NCI-H345 (cell line): ENCODE results near the gene ARMC5.

ENCODE experiments used
- DNase-seq: peaks from one replicate; lab custom pipeline; 2025; lab: John Stamatoyannopoulos, UW

ARMC5 gene

DNA sequence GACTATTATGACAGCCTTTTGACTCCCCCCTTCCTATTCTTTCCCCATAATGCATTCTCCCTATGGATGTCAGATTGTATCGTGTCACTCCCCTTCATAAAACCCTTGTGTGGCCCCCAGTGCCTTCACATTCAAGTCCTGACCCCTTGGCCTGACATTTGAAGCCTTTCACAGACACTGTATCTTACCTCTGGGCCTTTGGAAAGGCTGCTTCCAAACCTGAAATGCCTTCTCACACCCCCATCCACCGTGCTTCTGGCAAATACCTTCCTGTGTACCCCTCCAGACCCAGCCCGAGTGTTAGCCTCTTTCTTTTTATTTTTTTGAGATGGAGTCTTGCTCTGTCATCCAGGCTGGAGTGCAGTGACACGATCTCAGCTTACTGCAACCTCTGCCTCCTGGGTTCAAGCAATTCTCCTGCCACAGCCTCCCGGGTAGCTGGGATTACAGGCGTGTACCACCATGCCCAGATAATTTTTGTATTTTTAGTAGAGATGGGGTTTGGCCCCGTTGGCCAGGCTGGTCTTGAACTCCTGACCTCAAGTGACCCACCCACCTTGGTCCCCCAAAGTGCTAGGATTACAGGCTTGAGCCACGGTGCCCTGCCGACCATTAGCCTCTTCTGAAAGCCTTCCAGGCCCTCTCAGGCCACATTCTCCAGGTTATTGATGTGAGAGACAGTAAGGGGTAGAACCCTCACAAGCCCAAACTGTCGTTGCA lies 2.1 kb downstream of the ARMC5 start:
- no peak for DNase-seq

DNA sequence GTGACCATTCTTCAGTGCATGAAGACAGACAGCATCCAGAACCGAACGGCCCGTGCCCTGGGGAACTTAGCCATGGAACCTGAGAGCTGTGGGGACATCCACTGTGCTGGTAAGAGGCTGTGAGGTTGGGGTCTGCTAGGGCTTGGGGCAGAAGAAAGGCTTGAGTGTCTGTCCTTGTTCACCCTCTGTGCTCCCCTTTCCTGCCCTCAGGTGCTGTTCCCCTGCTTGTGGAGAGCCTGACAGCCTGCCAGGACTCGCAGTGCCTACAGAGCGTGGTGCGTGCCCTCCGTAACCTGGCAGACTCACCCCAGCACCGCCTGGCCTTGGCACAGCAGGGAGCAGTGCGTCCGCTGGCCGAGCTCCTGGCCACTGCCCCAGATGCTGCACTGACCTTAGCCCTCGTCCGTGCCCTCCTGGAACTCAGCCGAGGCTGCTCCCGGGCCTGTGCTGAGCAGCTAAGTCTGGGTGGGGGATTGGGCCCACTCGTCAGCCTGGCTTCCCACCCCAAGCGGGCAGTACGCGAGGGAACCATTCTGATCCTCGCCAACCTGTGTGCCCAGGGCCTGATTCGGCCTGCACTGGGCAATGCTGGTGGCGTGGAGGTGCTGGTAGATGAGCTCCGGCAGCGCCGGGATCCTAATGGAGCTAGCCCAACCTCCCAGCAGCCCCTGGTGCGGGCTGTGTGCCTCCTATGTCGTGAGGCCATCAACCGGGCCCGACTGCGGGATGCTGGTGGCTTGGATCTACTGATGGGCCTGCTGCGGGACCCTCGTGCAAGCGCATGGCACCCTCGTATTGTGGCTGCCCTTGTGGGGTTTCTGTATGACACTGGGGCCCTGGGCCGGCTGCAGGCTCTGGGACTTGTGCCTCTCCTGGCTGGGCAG lies 2.9 kb downstream of the ARMC5 start:
- no peak for DNase-seq

DNA sequence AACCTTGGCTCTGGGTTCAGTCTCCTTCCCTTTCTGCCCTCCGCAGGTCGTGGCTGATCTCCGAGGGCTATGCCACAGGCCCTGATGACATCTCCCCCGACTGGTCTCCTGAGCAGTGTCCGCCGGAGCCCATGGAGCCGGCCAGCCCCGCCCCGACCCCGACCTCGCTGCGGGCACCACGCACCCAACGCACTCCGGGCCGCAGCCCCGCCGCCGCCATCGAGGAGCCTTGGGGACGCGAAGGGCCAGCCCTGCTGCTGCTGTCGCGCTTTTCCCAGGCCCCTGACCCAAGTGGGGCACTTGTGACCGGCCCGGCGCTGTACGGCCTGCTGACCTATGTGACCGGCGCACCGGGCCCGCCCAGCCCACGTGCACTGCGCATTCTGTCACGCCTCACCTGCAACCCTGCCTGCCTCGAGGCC lies 5.1 kb downstream of the ARMC5 start:
- DNase-seq, result no peak

DNA sequence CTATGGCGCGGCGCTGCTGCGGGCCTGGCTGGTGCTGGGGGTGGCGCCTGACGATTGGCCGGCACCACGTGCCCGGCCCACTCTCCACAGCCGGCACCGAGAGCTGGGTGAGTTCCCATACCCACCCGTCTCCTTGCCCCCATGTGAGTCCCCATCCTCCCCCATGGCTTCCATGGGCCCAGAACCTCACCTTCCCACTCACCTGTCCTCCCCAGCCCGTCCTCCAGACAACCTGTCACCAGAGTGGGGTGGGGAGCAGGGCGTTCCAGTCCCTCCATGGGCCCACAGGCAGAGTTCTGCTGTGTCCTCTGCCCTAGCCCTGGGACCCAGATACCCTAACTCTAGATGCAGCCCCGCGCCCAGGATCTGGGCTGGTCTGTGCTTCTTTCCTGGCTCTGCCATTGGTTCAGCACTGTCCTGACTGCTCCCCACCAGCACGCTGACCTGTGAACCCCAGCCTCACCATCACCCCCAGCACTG lies 5.5 kb downstream of the ARMC5 start:
- DNase-seq, result no peak

GRCh38 chr16:31465788-31466370 lies 6.6 kb downstream of the ARMC5 start:
- DNase-seq, result no peak

DNA sequence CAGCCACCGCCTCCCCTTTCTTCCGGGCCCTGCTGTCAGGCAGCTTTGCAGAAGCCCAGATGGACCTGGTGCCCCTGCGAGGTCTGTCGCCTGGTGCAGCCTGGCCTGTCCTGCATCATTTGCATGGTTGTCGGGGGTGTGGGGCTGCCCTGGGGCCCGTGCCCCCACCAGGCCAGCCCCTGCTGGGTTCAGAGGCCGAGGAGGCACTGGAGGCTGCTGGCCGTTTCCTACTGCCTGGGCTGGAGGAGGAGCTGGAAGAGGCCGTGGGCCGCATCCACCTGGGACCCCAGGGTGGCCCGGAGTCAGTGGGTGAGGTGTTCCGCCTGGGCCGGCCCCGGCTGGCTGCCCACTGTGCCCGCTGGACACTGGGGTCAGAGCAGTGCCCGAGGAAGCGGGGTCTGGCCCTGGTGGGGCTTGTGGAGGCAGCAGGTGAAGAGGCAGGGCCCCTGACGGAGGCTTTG lies 7.1 kb downstream of the ARMC5 start:
- no peak for DNase-seq

DNA sequence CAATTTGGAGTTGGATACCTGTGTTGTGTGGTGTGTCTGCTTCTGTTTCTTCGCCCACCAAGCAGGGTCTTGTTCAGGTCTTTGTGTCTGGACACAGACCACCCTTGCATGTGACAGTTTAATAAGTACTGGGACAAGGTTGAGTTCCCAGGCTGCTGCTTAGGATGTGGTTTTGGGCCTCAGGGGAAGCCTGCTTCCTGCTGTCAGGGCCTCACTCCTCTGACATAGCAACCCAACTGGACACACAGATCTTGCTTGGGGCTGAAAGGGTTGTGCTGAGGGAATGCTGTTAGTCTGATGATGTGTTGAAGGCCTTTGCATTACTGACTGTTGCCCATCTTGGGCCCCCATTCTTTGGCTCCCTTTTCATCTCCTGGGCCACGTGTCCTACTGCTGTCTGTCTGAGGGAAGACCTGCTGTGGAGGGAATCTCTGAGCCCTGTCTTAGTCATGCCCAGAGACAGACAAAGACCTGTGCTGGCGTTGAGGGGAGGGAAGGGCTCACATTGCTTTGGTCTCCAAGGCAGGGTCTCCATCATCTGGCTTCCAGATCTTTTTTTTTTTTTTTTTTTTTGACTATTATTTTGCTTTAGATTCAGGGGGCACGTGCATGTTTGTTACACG lies 8.0 kb downstream of the ARMC5 start:
- DNase-seq, result no peak

- DNase-seq, result no peak
These were observed 8.6 kb downstream of the ARMC5 start for GRCh38 chr16:31467858-31468257.

GRCh38 chr16:31470615-31471014 lies 11.3 kb downstream of the ARMC5 start:
- DNase-seq, result no peak

GRCh38 chr16:31471241-31471874 lies 12.1 kb downstream of the ARMC5 start:
- no peak for DNase-seq

- DNase-seq, result peak; percentile 16
These were observed 12.8 kb downstream of the ARMC5 start, which contains the start of gene TGFB1I1 for GRCh38 chr16:31471875-31472708. Gene TGFB1I1, plus strand, starts transcription at chr16:31472152. Its CDS starts 37 bp downstream, at chr16:31472189.

DNA sequence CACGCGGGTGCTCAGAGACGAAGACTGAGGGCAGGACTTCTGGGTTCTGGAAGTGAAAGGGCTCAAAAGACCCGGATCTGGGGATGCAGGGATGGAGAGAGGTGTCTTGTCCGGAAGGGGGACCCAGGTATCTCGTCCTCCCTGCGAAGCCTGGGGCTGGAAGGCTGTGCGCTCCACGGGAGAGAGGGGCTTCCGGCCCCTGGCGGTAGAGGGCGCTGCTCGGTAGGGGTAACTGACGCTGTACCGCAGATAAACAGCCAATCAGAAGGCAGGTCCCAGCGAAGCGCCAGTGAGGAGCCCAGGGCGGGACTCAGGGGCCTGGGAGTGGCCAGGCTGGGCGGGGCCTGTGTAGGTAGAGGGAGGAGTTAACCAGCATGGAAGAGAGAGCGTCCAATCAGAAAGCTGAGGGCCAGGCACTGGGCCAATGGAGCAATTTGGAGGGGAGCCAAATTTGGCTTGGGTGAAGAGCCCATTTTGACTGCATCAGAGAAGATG lies 13.5 kb downstream of the ARMC5 start:
- peak; percentile 90 for DNase-seq

DNA sequence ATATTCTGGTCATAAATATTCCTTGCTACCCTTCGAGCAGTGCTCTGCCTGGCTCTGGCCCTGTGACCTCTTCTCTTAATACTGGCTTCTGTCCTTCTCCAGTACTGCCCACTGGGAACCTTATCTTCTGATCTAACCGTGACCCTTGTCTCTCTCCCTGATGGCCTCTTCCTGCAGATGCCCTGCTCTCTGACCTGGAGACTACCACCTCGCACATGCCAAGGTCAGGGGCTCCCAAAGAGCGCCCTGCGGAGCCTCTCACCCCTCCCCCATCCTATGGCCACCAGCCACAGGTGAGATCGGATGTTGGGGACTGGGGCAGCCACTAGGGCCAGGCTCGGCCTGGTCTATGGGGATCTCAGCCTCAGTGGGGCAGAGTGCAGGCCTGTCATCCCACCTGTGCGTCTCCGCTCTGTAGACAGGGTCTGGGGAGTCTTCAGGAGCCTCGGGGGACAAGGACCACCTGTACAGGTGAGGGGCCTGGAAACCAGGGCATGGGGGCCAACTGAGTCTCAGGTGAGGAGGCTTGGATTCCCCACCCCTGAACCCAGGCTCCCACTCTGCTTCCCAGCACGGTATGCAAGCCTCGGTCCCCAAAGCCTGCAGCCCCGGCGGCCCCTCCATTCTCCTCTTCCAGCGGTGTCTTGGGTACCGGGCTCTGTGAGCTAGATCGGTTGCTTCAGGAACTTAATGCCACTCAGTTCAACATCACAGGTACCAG lies 14.1 kb downstream of the ARMC5 start:
- no peak for DNase-seq

- DNase-seq, result no peak
These were observed 14.9 kb downstream of the ARMC5 start for GRCh38 chr16:31474173-31474714.

DNA sequence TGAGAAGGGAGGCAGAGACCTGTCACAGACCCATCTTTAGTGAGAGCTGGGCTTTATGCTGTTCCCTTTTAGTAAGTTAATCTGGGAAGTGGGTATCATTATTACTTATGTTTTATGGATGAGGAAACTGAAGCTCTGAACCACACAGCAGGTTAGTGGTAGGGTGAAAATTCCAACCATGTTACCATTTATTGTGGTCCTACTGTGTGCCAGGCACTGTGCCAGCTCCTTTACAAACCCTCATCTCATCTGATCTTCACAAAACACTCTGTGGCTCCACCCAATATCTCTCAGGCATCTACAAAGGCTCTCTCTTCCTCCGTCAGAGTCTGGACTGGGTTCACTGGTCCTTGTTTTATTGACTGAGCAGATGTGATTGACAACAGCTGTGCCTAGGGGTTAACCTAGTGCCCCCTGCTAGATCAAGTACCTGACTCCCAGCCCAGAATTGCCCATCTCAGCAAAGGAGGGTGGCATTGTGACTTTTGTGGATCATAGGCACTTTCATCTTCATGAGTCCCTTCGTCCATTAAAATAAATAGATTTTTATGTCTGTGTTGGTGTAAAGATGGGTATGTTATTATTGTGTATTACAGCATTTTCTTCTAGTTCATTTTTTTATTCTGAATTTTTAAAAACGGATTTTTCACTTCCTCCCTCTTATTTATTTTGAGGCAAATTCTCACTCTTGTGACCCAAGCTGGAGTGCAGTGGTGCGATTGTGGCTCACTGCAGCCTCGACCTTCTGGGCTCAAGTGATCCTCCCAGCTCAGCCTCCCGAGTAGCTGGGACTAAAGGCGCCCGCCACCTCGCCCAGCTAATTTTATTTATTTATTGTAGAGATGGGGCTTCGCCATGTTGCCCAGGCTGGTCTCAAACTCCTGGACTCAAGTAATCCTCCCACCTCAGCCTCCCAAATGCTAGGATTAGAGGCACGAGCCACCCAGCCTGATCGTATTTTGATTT lies 15.8 kb downstream of the ARMC5 start:
- DNase-seq, result no peak

DNA sequence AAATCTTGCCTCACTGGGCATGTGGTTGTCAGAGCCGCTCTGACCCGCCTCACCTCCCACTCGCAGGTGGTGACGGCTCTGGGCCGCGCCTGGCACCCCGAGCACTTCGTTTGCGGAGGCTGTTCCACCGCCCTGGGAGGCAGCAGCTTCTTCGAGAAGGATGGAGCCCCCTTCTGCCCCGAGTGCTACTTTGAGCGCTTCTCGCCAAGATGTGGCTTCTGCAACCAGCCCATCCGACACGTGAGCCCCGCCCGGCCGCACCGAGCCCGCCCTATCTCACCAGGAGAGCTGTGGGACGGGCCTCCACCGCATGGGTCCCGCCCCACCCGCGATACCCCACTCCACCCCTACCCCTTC lies 16.6 kb downstream of the ARMC5 start:
- no peak for DNase-seq

GRCh38 chr16:31476303-31477219 lies 17.3 kb downstream of the ARMC5 start:
- DNase-seq, result no peak
